Endothelial cell of umbilical vein (primary cell): ENCODE data around the gene FOXK1. TPM values are rescaled to one million over a fixed set of nuclear protein-coding genes. Genes with fewer than 3 reads are reported as not detected.

Source experiments
- BruUV-seq: library from RNA; stranded (reverse); fragments of 400-500 nt; replicated peaks from 2 replicates; lab custom pipeline; 2021; lab: Mats Ljungman, UMichigan
- CTCF ChIA-PET: fragments of 300-600, 350-600 bp; sonication (Branson Sonifier 250); formaldehyde crosslinking; loops from one replicate; lab custom pipeline; 2021; ENCODE audit warnings: antibody characterized with exemption, inconsistent platforms; lab: Charles Lee
- POLR2A ChIA-PET: fragments of 300-600, 350-600 bp; sonication (Branson Sonifier 250); formaldehyde crosslinking; loops from one replicate; lab custom pipeline; 2021; ENCODE audit warnings: antibody characterized with exemption, inconsistent platforms; lab: Charles Lee
- DNase-seq: peaks from one replicate; pipeline ENCODE4 v3.0.0-alpha.2; 2011; ENCODE audit warnings: low read depth, low spot score
- FAIRE-seq: peaks from 2 replicates; lab custom pipeline; 2011; peaks lifted over from hg19 to GRCh38; lab: Jason Lieb, UNC
- H2AFZ ChIP-seq: 2 replicates; pipeline ENCODE4 v1.6.0; 2012; ENCODE audit warnings: low read depth, low read length, control low read depth, inconsistent platforms
- H3K27ac ChIP-seq: 2 replicates; pipeline ENCODE4 v1.5.1; 2011; ENCODE audit warnings: low read depth, mild to moderate bottlenecking, control low read depth, low read length, moderate library complexity; ENCODE audit not compliant: insufficient read depth
- H3K27me3 ChIP-seq, 2 experiments: 2 replicates each; pipeline versions ENCODE4 v1.6.0 to v1.6.1; 2011; ENCODE audit warnings: low read length in 2 of 2, mixed read lengths in 1 of 2; ENCODE audit not compliant: control insufficient read depth in 2 of 2, insufficient read depth in 2 of 2
- H3K36me3 ChIP-seq, 2 experiments: 2 replicates in 1 of 2; 3 replicates in 1 of 2; pipeline ENCODE4 v1.5.1; 2011; ENCODE audit warnings: low read length in 2 of 2, mild to moderate bottlenecking in 1 of 2, moderate library complexity in 1 of 2; ENCODE audit not compliant: control insufficient read depth in 2 of 2, insufficient read depth in 2 of 2; ENCODE audit errors: extremely low read depth in 1 of 2
- H3K4me1 ChIP-seq: 3 replicates; pipeline ENCODE4 v1.5.1; 2011; ENCODE audit warnings: mild to moderate bottlenecking, low read length; ENCODE audit not compliant: control insufficient read depth, insufficient read depth; ENCODE audit errors: extremely low read depth
- H3K4me2 ChIP-seq: 2 replicates; pipeline ENCODE4 v1.6.1; 2011; ENCODE audit warnings: low read length, control low read depth, mixed read lengths; ENCODE audit not compliant: insufficient read depth
- H3K4me3 ChIP-seq, 3 experiments: fragments of 200-600 bp in 1 of 3; sonication (generic), shearing (Covaris generic) in 1 of 3; replicated peaks in 1 of 3; 2 replicates each; pipeline ENCODE4 v1.5.1; 2011 to 2016; ENCODE audit warnings: control low read depth in 3 of 3, low read length in 3 of 3, mild to moderate bottlenecking in 2 of 3, inconsistent platforms in 1 of 3, low read depth in 1 of 3, moderate library complexity in 1 of 3; ENCODE audit not compliant: insufficient read depth in 1 of 3
- H3K79me2 ChIP-seq: 2 replicates; pipeline ENCODE4 v1.6.0; 2012; ENCODE audit warnings: low read length, inconsistent platforms; ENCODE audit not compliant: control insufficient read depth, insufficient read depth
- H3K9ac ChIP-seq: replicated peaks from 2 replicates; pipeline ENCODE3; 2011; ENCODE audit warnings: low read length, control low read depth; ENCODE audit not compliant: insufficient read depth; ENCODE audit errors: extremely low read depth
- H3K9me1 ChIP-seq: replicated peaks from 3 replicates; pipeline ENCODE4 v1.6.0; 2011; ENCODE audit warnings: mild to moderate bottlenecking, low read length; ENCODE audit not compliant: control insufficient read depth, insufficient read depth; ENCODE audit errors: extremely low read depth
- H3K9me3 ChIP-seq: replicated peaks from 2 replicates; pipeline ENCODE4 v1.5.1; 2012; ENCODE audit warnings: low read length, inconsistent platforms; ENCODE audit not compliant: control insufficient read depth, insufficient read depth
- H4K20me1 ChIP-seq: replicated peaks from 2 replicates; pipeline ENCODE3; 2011; ENCODE audit warnings: mild to moderate bottlenecking, low read length; ENCODE audit not compliant: control insufficient read depth, insufficient read depth; ENCODE audit errors: extremely low read depth
- CTCF ChIP-seq, 2 donors: IDR thresholded peaks; 1 replicate in 1 of 2; 2 replicates in 1 of 2; pipeline ENCODE4 v1.5.1; 2011; ENCODE audit warnings: low read length in 2 of 2, mild to moderate bottlenecking in 2 of 2, moderate library complexity in 2 of 2, control low read depth in 1 of 2, inconsistent platforms in 1 of 2, low read depth in 1 of 2; ENCODE audit not compliant: insufficient read depth in 1 of 2; ENCODE audit errors: extremely low read depth in 1 of 2
- EZH2 ChIP-seq: IDR thresholded peaks from 2 replicates; pipeline ENCODE4 v1.6.1; 2012; ENCODE audit warnings: borderline replicate concordance, low read depth, mild to moderate bottlenecking, moderate library complexity, low read length, inconsistent platforms; ENCODE audit not compliant: severe bottlenecking
- FOS ChIP-seq: IDR thresholded peaks from 2 replicates; pipeline ENCODE4 v1.6.1; 2011; ENCODE audit warnings: mild to moderate bottlenecking, low read length, moderate library complexity, borderline replicate concordance; ENCODE audit not compliant: insufficient read depth
- GATA2 ChIP-seq: IDR thresholded peaks from 2 replicates; pipeline ENCODE4 v1.7.0; 2011; ENCODE audit warnings: low read depth, mild to moderate bottlenecking, moderate library complexity, mixed read lengths, low read length; ENCODE audit not compliant: insufficient read length, insufficient read depth
- JUN ChIP-seq: IDR thresholded peaks from 2 replicates; pipeline ENCODE4 v1.6.1; 2011; ENCODE audit warnings: borderline replicate concordance, low read depth; ENCODE audit not compliant: insufficient read length, insufficient read depth
- MAX ChIP-seq: IDR thresholded peaks from 2 replicates; pipeline ENCODE4 v1.6.1; 2011; ENCODE audit not compliant: insufficient read depth, insufficient read length
- MYC ChIP-seq: IDR thresholded peaks from one replicate; pipeline ENCODE4 v1.6.1; 2011; ENCODE audit warnings: mild to moderate bottlenecking, low read depth, low read length
- POLR2A ChIP-seq: IDR thresholded peaks from 2 replicates; pipeline ENCODE4 v1.6.1; 2012; ENCODE audit warnings: low read depth, mild to moderate bottlenecking, control low read depth, low read length
- POLR2AphosphoS5 ChIP-seq: IDR thresholded peaks from 2 replicates; pipeline ENCODE4 v1.6.1; 2012; ENCODE audit warnings: low read depth, mild to moderate bottlenecking, control low read depth, low read length, moderate library complexity; ENCODE audit not compliant: insufficient read depth
- dilution Hi-C: fragments of 300-500 bp; cut with MboI; formaldehyde crosslinking; loops from one replicate; pipeline ENCODE4 v1.15.0; 2019; ENCODE audit warnings: low sequenced_read_pairs; ENCODE audit not compliant: extremely low pct_ligation_motif_present
- intact Hi-C: fragments of 100-400 bp; cut with micrococcal nuclease; formaldehyde crosslinking; loops from one replicate; pipeline ENCODE4 v1.10.0; 2022
- polyA plus RNA-seq, 4 experiments: library from polyadenylated mRNA; depleted of rRNA in 3 of 4; stranded (reverse) in 3 of 4; unstranded in 1 of 4; fragments of >200 nt; gene quantifications; 2 replicates each; pipeline versions ENCODE4 v1.2.1 to v1.2.3, GENCODE V29; 2011 to 2012; ENCODE audit warnings: missing spikeins in 1 of 4
- total RNA-seq: library from RNA; stranded (reverse); gene quantifications from 2 replicates; pipeline ENCODE4 v1.2.3, GENCODE V29; 2021

FOXK1 gene
- total and polyA plus RNA-seq, 2 donors (not counting 3 experiments of a cell fraction or from before 2014, with no cell fraction given), result 8.0 to 52.1 TPM

DNA sequence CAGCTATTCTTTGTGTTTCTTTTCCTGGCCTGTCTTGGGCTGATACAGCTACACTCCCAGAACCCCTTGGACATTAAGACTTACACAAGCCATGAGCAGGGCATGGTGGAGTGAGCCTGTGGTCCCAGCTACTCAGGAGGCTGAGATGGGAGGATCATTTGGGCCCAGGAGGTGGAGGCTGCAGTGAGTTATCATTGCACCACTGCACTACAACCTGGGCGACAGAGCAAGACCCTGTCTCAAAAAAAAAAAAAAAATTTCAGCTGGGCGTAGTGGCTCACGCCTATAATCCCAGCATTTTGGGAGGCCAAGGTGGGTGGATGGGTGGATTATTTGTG lies 13.6 kb upstream of the FOXK1 start:
- Histone ChIP-seq H3K27me3 (no peaks in the 10 kb centered on the region), H3K36me3 (no peaks in the 10 kb centered on the region), H3K79me2 (no peaks in the 10 kb centered on the region), H3K9ac (no peak overlapping the region), H3K4me3 (no peak overlapping the region), H2AFZ (no peak overlapping the region), H3K27ac (no peak overlapping the region), H3K9me1 (no peaks in the 10 kb centered on the region), H3K9me3 (no peaks in the 10 kb centered on the region), H4K20me1 (no peaks in the 10 kb centered on the region), H3K4me1 (peaks cover 2% of the 10 kb centered on the region), H3K4me2 (no peak overlapping the region)
- FAIRE-seq (no peak), DNase-seq (no peak)
- CTCF ChIA-PET, result interaction anchor here (1.3 kb wide), 1 partner anchor 27 kb away, joined by 3 read pairs; no protein-coding TSS in a partner anchor
- POLR2A ChIA-PET, result no interaction called here
- BruUV-seq, result no TSS peak
- intact Hi-C loops (no loop called here), dilution Hi-C loops (no loop called here)
- TF ChIP-seq POLR2AphosphoS5, result no peak
- no peak for TF ChIP-seq EZH2
- no peak for TF ChIP-seq GATA2
- no peak for TF ChIP-seq JUN
- no peak for TF ChIP-seq CTCF (IDR thresholded peaks at IDR 0.05; ENCODE audit: extremely low read depth in 1 of 2, insufficient read depth in 1 of 2, low read depth in 1 of 2, low read length in 2 of 2)
- TF ChIP-seq MYC, result no peak
- TF ChIP-seq FOS, result no peak
- TF ChIP-seq POLR2A, result no peak
- TF ChIP-seq MAX, result no peak
